H1 (cell line): Measurements from ENCODE around the gene LAP3. TPM values are rescaled to one million over a fixed set of nuclear protein-coding genes. Genes with fewer than 3 reads are reported as not detected.

ENCODE experiments used
- ASH2L ChIP-seq: fragments of 200-600, 300-600 bp; sonication (generic); IDR thresholded peaks from one replicate; pipeline ENCODE4 v1.7.1; 2017; ENCODE audit warnings: low read length
- CBX8 ChIP-seq: fragments of 300-800, 300-1000 bp; sonication (generic); IDR thresholded peaks from 2 replicates; pipeline ENCODE4 v1.7.1; 2016; ENCODE audit warnings: low read depth, low read length, borderline replicate concordance
- CHD2 ChIP-seq: IDR thresholded peaks from 2 replicates; pipeline ENCODE4 v1.6.1; 2012; ENCODE audit warnings: low read length, improper control_type of control experiment
- MAFK ChIP-seq: IDR thresholded peaks from 2 replicates; pipeline ENCODE4 v1.6.1; 2012; ENCODE audit warnings: low read depth, mild to moderate bottlenecking, improper control_type of control experiment, low read length
- NRF1 ChIP-seq: IDR thresholded peaks from 2 replicates; pipeline ENCODE4 v1.6.1; 2011; ENCODE audit warnings: mild to moderate bottlenecking, low read depth, low read length, improper control_type of control experiment
- POLR2A ChIP-seq, 2 experiments: IDR thresholded peaks; 1 replicate in 1 of 2; 2 replicates in 1 of 2; pipeline ENCODE4 v1.6.1; 2011; ENCODE audit warnings: low read depth in 2 of 2, low read length in 2 of 2, mild to moderate bottlenecking in 2 of 2; ENCODE audit errors: control extremely low read depth in 1 of 2
- RAD21 ChIP-seq, 2 experiments: IDR thresholded peaks in 1 of 2; conservative IDR thresholded peaks in 1 of 2; 2 replicates each; pipeline ENCODE4 v1.6.1; 2011; ENCODE audit warnings: low read depth in 2 of 2, low read length in 2 of 2, improper control_type of control experiment in 1 of 2, inconsistent platforms in 1 of 2, mild to moderate bottlenecking in 1 of 2, moderate library complexity in 1 of 2
- SIN3A ChIP-seq, 2 experiments: IDR thresholded peaks in 1 of 2; conservative IDR thresholded peaks in 1 of 2; 2 replicates each; pipeline ENCODE4 v1.6.1; 2011 to 2012; ENCODE audit warnings: low read length in 2 of 2, improper control_type of control experiment in 1 of 2, low read depth in 1 of 2, mild to moderate bottlenecking in 1 of 2
- SP4 ChIP-seq: IDR thresholded peaks from 2 replicates; pipeline ENCODE4 v1.6.1; 2012; ENCODE audit warnings: low read length, inconsistent platforms
- TAF1 ChIP-seq: IDR thresholded peaks from 2 replicates; pipeline ENCODE4 v1.6.1; 2011; ENCODE audit warnings: mild to moderate bottlenecking, low read depth, low read length
- polyA plus RNA-seq, 7 experiments: library from polyadenylated mRNA; depleted of rRNA in 3 of 7; stranded (reverse) in 5 of 7; unstranded in 2 of 7; fragments of >200 nt in 5 of 7; fragments of 200-250 nt in 2 of 7; gene quantifications; 1 replicate in 5 of 7; 2 replicates in 1 of 7; 4 replicates in 1 of 7; pipeline versions ENCODE4 v1.2.1 to v1.2.3, GENCODE V29; 2011 to 2013; ENCODE audit warnings: missing spikeins in 2 of 7, mixed read lengths in 2 of 7
- total RNA-seq: library from RNA; stranded (reverse); fragmentation: NEBNext Ultra II Directional; extraction: Animal tissue kit (Norgen Biotek cat#: 25700); gene quantifications from 2 replicates; pipeline ENCODE4 v1.2.1, GENCODE V29; 2021
- TF ChIP-seq, protein P1 (sequence below): fragments of 300-600 bp; sonication (generic); IDR thresholded peaks from 2 replicates; pipeline ENCODE4 v1.7.1; 2012; ENCODE audit warnings: low read length, moderate library complexity, mild to moderate bottlenecking, inconsistent platforms; ENCODE audit not compliant: insufficient replicate concordance

The LAP3 gene
- total and polyA plus RNA-seq, 2 of the 8 experiments (the other 6 are each of a cell fraction or from before 2014, with no cell fraction given): 28.3 to 50.9 TPM

DNA sequence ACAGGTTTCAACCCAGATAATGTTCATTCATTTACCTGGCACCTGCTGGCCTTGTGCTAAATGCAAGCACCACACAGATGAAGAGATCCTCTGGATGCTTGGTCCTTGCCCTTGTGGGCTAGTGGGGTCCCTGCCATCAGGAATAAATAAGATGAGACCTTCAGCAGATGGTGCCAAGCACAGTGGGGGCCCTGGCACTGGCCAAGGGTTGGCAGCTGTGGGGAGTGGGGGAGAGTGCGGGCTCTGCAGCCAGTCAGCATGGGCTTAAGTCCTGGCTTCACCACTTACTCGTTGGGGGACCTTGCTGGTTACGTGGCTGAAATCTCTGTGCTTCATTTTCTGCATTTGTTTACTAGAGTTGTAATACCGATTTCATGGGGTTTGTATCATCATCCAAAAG lies 6.9 kb downstream of the LAP3 start (continued):
- TF ChIP-seq, protein P1, sequence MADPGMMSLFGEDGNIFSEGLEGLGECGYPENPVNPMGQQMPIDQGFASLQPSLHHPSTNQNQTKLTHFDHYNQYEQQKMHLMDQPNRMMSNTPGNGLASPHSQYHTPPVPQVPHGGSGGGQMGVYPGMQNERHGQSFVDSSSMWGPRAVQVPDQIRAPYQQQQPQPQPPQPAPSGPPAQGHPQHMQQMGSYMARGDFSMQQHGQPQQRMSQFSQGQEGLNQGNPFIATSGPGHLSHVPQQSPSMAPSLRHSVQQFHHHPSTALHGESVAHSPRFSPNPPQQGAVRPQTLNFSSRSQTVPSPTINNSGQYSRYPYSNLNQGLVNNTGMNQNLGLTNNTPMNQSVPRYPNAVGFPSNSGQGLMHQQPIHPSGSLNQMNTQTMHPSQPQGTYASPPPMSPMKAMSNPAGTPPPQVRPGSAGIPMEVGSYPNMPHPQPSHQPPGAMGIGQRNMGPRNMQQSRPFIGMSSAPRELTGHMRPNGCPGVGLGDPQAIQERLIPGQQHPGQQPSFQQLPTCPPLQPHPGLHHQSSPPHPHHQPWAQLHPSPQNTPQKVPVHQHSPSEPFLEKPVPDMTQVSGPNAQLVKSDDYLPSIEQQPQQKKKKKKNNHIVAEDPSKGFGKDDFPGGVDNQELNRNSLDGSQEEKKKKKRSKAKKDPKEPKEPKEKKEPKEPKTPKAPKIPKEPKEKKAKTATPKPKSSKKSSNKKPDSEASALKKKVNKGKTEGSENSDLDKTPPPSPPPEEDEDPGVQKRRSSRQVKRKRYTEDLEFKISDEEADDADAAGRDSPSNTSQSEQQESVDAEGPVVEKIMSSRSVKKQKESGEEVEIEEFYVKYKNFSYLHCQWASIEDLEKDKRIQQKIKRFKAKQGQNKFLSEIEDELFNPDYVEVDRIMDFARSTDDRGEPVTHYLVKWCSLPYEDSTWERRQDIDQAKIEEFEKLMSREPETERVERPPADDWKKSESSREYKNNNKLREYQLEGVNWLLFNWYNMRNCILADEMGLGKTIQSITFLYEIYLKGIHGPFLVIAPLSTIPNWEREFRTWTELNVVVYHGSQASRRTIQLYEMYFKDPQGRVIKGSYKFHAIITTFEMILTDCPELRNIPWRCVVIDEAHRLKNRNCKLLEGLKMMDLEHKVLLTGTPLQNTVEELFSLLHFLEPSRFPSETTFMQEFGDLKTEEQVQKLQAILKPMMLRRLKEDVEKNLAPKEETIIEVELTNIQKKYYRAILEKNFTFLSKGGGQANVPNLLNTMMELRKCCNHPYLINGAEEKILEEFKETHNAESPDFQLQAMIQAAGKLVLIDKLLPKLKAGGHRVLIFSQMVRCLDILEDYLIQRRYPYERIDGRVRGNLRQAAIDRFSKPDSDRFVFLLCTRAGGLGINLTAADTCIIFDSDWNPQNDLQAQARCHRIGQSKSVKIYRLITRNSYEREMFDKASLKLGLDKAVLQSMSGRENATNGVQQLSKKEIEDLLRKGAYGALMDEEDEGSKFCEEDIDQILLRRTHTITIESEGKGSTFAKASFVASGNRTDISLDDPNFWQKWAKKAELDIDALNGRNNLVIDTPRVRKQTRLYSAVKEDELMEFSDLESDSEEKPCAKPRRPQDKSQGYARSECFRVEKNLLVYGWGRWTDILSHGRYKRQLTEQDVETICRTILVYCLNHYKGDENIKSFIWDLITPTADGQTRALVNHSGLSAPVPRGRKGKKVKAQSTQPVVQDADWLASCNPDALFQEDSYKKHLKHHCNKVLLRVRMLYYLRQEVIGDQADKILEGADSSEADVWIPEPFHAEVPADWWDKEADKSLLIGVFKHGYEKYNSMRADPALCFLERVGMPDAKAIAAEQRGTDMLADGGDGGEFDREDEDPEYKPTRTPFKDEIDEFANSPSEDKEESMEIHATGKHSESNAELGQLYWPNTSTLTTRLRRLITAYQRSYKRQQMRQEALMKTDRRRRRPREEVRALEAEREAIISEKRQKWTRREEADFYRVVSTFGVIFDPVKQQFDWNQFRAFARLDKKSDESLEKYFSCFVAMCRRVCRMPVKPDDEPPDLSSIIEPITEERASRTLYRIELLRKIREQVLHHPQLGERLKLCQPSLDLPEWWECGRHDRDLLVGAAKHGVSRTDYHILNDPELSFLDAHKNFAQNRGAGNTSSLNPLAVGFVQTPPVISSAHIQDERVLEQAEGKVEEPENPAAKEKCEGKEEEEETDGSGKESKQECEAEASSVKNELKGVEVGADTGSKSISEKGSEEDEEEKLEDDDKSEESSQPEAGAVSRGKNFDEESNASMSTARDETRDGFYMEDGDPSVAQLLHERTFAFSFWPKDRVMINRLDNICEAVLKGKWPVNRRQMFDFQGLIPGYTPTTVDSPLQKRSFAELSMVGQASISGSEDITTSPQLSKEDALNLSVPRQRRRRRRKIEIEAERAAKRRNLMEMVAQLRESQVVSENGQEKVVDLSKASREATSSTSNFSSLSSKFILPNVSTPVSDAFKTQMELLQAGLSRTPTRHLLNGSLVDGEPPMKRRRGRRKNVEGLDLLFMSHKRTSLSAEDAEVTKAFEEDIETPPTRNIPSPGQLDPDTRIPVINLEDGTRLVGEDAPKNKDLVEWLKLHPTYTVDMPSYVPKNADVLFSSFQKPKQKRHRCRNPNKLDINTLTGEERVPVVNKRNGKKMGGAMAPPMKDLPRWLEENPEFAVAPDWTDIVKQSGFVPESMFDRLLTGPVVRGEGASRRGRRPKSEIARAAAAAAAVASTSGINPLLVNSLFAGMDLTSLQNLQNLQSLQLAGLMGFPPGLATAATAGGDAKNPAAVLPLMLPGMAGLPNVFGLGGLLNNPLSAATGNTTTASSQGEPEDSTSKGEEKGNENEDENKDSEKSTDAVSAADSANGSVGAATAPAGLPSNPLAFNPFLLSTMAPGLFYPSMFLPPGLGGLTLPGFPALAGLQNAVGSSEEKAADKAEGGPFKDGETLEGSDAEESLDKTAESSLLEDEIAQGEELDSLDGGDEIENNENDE: no peak
- TF ChIP-seq MAFK (no peak), CBX8 (no peak), ASH2L (no peak), SP4 (no peak), NRF1 (no peak), CHD2 (no peak), RAD21 (IDR thresholded peaks at IDR 0.05 in 1 of 2, conservative IDR thresholded peaks at IDR 0.05 in 1 of 2; ENCODE audit: low read depth in 2 of 2, low read length in 2 of 2) (no peak), POLR2A (IDR thresholded peaks at IDR 0.05; ENCODE audit: control extremely low read depth in 1 of 2, low read depth in 2 of 2, low read length in 2 of 2) (no peak), SIN3A (conservative IDR thresholded peaks at IDR 0.05 in 1 of 2, IDR thresholded peaks at IDR 0.05 in 1 of 2; ENCODE audit: low read depth in 1 of 2, low read length in 2 of 2) (no peak), TAF1 (no peak)
